Measurements from ENCODE around the gene TRMT11. TPM values are rescaled to one million over a fixed set of nuclear protein-coding genes. Genes with fewer than 3 reads are reported as not detected.

The TRMT11 gene
- total and polyA plus RNA-seq, 9 of the 15 experiments (the other 6 are each of a cell fraction or from before 2014, with no cell fraction given) = 38.8 to 88.0 (median 59.8) TPM

DNA sequence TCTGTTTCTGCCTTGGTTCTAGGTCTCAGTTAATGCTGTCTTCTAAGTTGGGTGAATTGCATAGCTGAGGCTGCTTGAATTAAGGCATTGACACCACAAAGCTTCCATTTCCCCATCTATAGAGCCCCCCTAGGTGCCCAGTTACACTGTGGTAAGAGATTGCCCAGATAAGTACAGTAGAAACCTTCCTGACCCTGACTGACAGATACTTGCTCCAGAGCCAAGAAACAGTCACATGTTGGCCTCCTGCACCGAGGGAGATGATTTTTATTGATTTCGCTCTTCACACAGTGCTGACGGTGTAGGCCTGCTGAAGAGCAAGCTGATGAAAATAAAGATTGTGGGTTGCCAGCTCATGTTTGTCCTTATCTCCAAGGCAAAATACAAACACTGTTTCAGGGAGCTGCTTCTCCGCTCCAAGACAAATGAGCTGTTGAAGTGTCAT, 67.9 kb downstream of the TRMT11 start (continued):
- TF ChIP-seq ZC3H4 (CRISPR knock-in tag; IDR thresholded peaks at IDR 0.05; ENCODE audit: borderline replicate concordance) (no peak), POU5F1 (IDR thresholded peaks at IDR 0.05; ENCODE audit: borderline replicate concordance, low read depth, low read length, partially characterized antibody) (no peak), ZNF79 (CRISPR knock-in tag; IDR thresholded peaks at IDR 0.05; ENCODE audit: low read depth) (peak; percentile 60; the same call in 1 of the 2 replicates), MCM7 (IDR thresholded peaks at IDR 0.05) (no peak), ZNF41 (CRISPR knock-in tag; conservative IDR thresholded peaks at IDR 0.05) (no peak), GATA2 (CRISPR knock-in tag; IDR thresholded peaks at IDR 0.05) (peak; percentile 82; the same call in 1 of the 2 replicates), FOXK2 (conservative IDR thresholded peaks at IDR 0.05 in 1 of 2, IDR thresholded peaks at IDR 0.05 in 1 of 2; ENCODE audit: low read depth in 2 of 2) (peak; percentile 34 to 54; a peak in 2 of 4 replicates), PTBP1 (IDR thresholded peaks at IDR 0.05; ENCODE audit: low read depth, low read length) (no peak), RBM22 (IDR thresholded peaks at IDR 0.05; ENCODE audit: low read depth, low read length, poor library complexity, severe bottlenecking) (no peak), SUPT5H (IDR thresholded peaks at IDR 0.05) (no peak), NEUROD1 (IDR thresholded peaks at IDR 0.05; ENCODE audit: borderline replicate concordance, low read depth, low read length, partially characterized antibody) (peak; percentile 45), PML (IDR thresholded peaks at IDR 0.05; ENCODE audit: low read length) (no peak; the same call in 1 of the 2 replicates), SREBF1 (IDR thresholded peaks at IDR 0.05; ENCODE audit: borderline replicate concordance, low read depth, low read length) (no peak), HSF4 (CRISPR knock-in tag; IDR thresholded peaks at IDR 0.05; ENCODE audit: borderline replicate concordance) (no peak), SMARCA5 (IDR thresholded peaks at IDR 0.05) (no peak), TARDBP (IDR thresholded peaks at IDR 0.05) (no peak)
- TF ChIP-seq, protein P1, sequence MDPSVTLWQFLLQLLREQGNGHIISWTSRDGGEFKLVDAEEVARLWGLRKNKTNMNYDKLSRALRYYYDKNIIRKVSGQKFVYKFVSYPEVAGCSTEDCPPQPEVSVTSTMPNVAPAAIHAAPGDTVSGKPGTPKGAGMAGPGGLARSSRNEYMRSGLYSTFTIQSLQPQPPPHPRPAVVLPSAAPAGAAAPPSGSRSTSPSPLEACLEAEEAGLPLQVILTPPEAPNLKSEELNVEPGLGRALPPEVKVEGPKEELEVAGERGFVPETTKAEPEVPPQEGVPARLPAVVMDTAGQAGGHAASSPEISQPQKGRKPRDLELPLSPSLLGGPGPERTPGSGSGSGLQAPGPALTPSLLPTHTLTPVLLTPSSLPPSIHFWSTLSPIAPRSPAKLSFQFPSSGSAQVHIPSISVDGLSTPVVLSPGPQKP (CRISPR knock-in tag; IDR thresholded peaks at IDR 0.05) = no peak
- TF ChIP-seq, protein P2, sequence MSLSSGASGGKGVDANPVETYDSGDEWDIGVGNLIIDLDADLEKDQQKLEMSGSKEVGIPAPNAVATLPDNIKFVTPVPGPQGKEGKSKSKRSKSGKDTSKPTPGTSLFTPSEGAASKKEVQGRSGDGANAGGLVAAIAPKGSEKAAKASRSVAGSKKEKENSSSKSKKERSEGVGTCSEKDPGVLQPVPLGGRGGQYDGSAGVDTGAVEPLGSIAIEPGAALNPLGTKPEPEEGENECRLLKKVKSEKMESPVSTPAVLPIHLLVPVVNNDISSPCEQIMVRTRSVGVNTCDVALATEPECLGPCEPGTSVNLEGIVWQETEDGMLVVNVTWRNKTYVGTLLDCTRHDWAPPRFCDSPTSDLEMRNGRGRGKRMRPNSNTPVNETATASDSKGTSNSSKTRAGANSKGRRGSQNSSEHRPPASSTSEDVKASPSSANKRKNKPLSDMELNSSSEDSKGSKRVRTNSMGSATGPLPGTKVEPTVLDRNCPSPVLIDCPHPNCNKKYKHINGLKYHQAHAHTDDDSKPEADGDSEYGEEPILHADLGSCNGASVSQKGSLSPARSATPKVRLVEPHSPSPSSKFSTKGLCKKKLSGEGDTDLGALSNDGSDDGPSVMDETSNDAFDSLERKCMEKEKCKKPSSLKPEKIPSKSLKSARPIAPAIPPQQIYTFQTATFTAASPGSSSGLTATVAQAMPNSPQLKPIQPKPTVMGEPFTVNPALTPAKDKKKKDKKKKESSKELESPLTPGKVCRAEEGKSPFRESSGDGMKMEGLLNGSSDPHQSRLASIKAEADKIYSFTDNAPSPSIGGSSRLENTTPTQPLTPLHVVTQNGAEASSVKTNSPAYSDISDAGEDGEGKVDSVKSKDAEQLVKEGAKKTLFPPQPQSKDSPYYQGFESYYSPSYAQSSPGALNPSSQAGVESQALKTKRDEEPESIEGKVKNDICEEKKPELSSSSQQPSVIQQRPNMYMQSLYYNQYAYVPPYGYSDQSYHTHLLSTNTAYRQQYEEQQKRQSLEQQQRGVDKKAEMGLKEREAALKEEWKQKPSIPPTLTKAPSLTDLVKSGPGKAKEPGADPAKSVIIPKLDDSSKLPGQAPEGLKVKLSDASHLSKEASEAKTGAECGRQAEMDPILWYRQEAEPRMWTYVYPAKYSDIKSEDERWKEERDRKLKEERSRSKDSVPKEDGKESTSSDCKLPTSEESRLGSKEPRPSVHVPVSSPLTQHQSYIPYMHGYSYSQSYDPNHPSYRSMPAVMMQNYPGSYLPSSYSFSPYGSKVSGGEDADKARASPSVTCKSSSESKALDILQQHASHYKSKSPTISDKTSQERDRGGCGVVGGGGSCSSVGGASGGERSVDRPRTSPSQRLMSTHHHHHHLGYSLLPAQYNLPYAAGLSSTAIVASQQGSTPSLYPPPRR (CRISPR knock-in tag; IDR thresholded peaks at IDR 0.05; ENCODE audit: borderline replicate concordance) = no peak
- TF ChIP-seq, protein P3, sequence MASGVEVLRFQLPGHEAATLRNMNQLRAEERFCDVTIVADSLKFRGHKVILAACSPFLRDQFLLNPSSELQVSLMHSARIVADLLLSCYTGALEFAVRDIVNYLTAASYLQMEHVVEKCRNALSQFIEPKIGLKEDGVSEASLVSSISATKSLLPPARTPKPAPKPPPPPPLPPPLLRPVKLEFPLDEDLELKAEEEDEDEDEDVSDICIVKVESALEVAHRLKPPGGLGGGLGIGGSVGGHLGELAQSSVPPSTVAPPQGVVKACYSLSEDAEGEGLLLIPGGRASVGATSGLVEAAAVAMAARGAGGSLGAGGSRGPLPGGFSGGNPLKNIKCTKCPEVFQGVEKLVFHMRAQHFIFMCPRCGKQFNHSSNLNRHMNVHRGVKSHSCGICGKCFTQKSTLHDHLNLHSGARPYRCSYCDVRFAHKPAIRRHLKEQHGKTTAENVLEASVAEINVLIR (CRISPR knock-in tag; IDR thresholded peaks at IDR 0.05) = 0 out of 2 replicates have a peak, but pooled peaks have one; percentile 30
- TF ChIP-seq, protein P4, sequence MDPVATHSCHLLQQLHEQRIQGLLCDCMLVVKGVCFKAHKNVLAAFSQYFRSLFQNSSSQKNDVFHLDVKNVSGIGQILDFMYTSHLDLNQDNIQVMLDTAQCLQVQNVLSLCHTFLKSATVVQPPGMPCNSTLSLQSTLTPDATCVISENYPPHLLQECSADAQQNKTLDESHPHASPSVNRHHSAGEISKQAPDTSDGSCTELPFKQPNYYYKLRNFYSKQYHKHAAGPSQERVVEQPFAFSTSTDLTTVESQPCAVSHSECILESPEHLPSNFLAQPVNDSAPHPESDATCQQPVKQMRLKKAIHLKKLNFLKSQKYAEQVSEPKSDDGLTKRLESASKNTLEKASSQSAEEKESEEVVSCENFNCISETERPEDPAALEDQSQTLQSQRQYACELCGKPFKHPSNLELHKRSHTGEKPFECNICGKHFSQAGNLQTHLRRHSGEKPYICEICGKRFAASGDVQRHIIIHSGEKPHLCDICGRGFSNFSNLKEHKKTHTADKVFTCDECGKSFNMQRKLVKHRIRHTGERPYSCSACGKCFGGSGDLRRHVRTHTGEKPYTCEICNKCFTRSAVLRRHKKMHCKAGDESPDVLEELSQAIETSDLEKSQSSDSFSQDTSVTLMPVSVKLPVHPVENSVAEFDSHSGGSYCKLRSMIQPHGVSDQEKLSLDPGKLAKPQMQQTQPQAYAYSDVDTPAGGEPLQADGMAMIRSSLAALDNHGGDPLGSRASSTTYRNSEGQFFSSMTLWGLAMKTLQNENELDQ (CRISPR knock-in tag; IDR thresholded peaks at IDR 0.05; ENCODE audit: borderline replicate concordance) = no peak

All from K562 (cell line).